HL-60/S4 treated with phorbol 12-myristate 13-acetate at 8.2 ng/mL for 4 days and 3 days (cell line): Measurements from ENCODE around the gene SUPT6H.
"Not testable (repeated sequence)": the region's sequence is repeated elsewhere in the genome, so short reads cannot be mapped to it uniquely, and the experiment has no call there.

Experiments used
- in situ Hi-C: fragments of 300-500 bp; cut with MboI; formaldehyde crosslinking; loops from 2 replicates; pipeline ENCODE4 v1.15.0; 2022; ENCODE audit warnings: low sequenced_read_pairs

SUPT6H gene

GRCh38 chr17:28646039-28646754 is 15.8 kb upstream of the SUPT6H start:
- in situ Hi-C loops, result no loop called here

- in situ Hi-C loops, result no loop called here
Observed at GRCh38 chr17:28648698-28649097, 13.3 kb upstream of the SUPT6H start.

- in situ Hi-C loops, result no loop called here
Observed at GRCh38 chr17:28655160-28655559, 6.8 kb upstream of the SUPT6H start.

- in situ Hi-C loops, result no loop called here
Observed at GRCh38 chr17:28657756-28658155, 4.2 kb upstream of the SUPT6H start.

- in situ Hi-C loops, result not testable (repeated sequence)
Observed at GRCh38 chr17:28658342-28658741, 3.7 kb upstream of the SUPT6H start.

GRCh38 chr17:28658766-28659496 is 3.1 kb upstream of the SUPT6H start:
- in situ Hi-C loops, result not testable (repeated sequence)

- in situ Hi-C loops, result not testable (repeated sequence)
Observed at GRCh38 chr17:28659497-28659881, 2.5 kb upstream of the SUPT6H start.

- in situ Hi-C loops, result no loop called here
Observed at GRCh38 chr17:28662527-28662829, 473 bp downstream of the SUPT6H start.

- in situ Hi-C loops, result no loop called here
Observed at GRCh38 chr17:28663723-28664122, 1.7 kb downstream of the SUPT6H start.

GRCh38 chr17:28665994-28666393 is 4.0 kb downstream of the SUPT6H start:
- in situ Hi-C loops, result no loop called here

GRCh38 chr17:28667870-28668269 is 5.9 kb downstream of the SUPT6H start:
- in situ Hi-C loops, result no loop called here

- in situ Hi-C loops, result no loop called here
Observed at GRCh38 chr17:28669918-28670317, 7.9 kb downstream of the SUPT6H start.

- in situ Hi-C loops, result no loop called here
Observed at GRCh38 chr17:28675490-28675889, 13.5 kb downstream of the SUPT6H start.

- in situ Hi-C loops, result no loop called here
Observed at GRCh38 chr17:28675980-28676379, 14.0 kb downstream of the SUPT6H start.

GRCh38 chr17:28682655-28683054 is 20.6 kb downstream of the SUPT6H start:
- in situ Hi-C loops, result no loop called here

GRCh38 chr17:28684963-28685362 is 23.0 kb downstream of the SUPT6H start:
- in situ Hi-C loops, result loop anchor here (5.0 kb wide), 1 partner anchor 53 kb away; no protein-coding TSS in a partner anchor

GRCh38 chr17:28685366-28685765 is 23.4 kb downstream of the SUPT6H start:
- in situ Hi-C loops, result loop anchor here (5.0 kb wide), 1 partner anchor 53 kb away; no protein-coding TSS in a partner anchor

- in situ Hi-C loops, result loop anchor here (5.0 kb wide), 1 partner anchor 54 kb away; no protein-coding TSS in a partner anchor
Observed at GRCh38 chr17:28686296-28686695, 24.3 kb downstream of the SUPT6H start.

GRCh38 chr17:28688481-28688880 is 26.5 kb downstream of the SUPT6H start:
- in situ Hi-C loops, result loop anchor here (5.0 kb wide), 1 partner anchor 56 kb away; no protein-coding TSS in a partner anchor

- in situ Hi-C loops, result loop anchor here (5.0 kb wide), 1 partner anchor 57 kb away; no protein-coding TSS in a partner anchor
Observed at GRCh38 chr17:28689011-28689410, 27.0 kb downstream of the SUPT6H start.

- in situ Hi-C loops, result no loop called here
Observed at GRCh38 chr17:28693869-28694268, 31.9 kb downstream of the SUPT6H start.

GRCh38 chr17:28698253-28698941 is 36.4 kb downstream of the SUPT6H start:
- in situ Hi-C loops, result no loop called here
